ENCODE measurements around the gene CDC26.

DNA sequence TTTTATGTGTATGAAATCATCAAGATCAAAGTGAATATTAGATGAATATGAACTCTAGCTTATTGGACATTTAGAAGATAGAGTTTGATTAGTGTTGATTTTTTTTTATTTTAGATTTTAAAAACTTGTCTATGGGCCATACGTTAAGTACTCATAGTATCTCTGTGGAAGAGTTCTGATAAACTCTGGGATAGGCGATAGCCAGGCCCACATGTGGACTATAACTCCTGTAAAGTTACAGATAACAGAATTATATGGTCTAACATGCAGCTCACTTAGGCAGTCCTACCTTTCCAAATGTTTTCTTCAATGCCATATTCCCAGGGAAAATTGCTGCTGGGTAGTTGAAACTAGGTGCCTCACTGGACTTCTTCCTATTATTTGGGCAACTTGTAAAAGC, 43.7 kb downstream of the CDC26 start:
- no peak for TF ChIP-seq POLR2A (IDR thresholded peaks at IDR 0.05)
- TF ChIP-seq, protein P1, sequence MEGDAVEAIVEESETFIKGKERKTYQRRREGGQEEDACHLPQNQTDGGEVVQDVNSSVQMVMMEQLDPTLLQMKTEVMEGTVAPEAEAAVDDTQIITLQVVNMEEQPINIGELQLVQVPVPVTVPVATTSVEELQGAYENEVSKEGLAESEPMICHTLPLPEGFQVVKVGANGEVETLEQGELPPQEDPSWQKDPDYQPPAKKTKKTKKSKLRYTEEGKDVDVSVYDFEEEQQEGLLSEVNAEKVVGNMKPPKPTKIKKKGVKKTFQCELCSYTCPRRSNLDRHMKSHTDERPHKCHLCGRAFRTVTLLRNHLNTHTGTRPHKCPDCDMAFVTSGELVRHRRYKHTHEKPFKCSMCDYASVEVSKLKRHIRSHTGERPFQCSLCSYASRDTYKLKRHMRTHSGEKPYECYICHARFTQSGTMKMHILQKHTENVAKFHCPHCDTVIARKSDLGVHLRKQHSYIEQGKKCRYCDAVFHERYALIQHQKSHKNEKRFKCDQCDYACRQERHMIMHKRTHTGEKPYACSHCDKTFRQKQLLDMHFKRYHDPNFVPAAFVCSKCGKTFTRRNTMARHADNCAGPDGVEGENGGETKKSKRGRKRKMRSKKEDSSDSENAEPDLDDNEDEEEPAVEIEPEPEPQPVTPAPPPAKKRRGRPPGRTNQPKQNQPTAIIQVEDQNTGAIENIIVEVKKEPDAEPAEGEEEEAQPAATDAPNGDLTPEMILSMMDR (IDR thresholded peaks at IDR 0.05) = no peak

All from esophagus squamous epithelium (tissue), 4 donors.